DND-41 (cell line): ENCODE measurements around the gene TRMT13.
"Not testable (repeated sequence)": the region's sequence is repeated elsewhere in the genome, so short reads cannot be mapped to it uniquely, and the experiment has no call there.

Source experiments
- ATAC-seq: fragments of 200-7000 bp; cut with Tn5 transposase; 3 replicates; pipeline ENCODE4 v1.9.1; 2021; ENCODE audit warnings: low read depth; ENCODE audit not compliant: insufficient read depth
- DNase-seq: peaks from one replicate; pipeline ENCODE4 v3.0.0-alpha.2; 2020
- H2AFZ ChIP-seq: 2 replicates; pipeline ENCODE4 v1.6.0; 2012; ENCODE audit warnings: low read depth, low read length
- H3K27ac ChIP-seq: 2 replicates; pipeline ENCODE4 v1.5.1; 2012; ENCODE audit warnings: low read length, inconsistent platforms
- H3K27me3 ChIP-seq: fragments of 200-600 bp; sonication (generic); 2 replicates; pipeline ENCODE4 v1.6.0; 2012; ENCODE audit warnings: low read length, mild to moderate bottlenecking, inconsistent platforms; ENCODE audit not compliant: insufficient read depth, poor library complexity
- H3K36me3 ChIP-seq: 2 replicates; pipeline ENCODE4 v1.5.1; 2012; ENCODE audit warnings: low read length, inconsistent platforms; ENCODE audit not compliant: insufficient read depth
- H3K4me1 ChIP-seq: 2 replicates; pipeline ENCODE4 v1.5.1; 2012; ENCODE audit warnings: mild to moderate bottlenecking, low read length; ENCODE audit not compliant: insufficient read depth
- H3K4me2 ChIP-seq: 2 replicates; pipeline ENCODE4 v1.6.0; 2012; ENCODE audit warnings: mild to moderate bottlenecking, moderate library complexity, low read length, inconsistent platforms; ENCODE audit not compliant: insufficient read depth
- H3K4me3 ChIP-seq, 2 experiments: fragments of 200-600 bp in 1 of 2; shearing (Covaris generic) in 1 of 2; 2 replicates each; pipeline ENCODE4 v1.5.1; 2012 to 2016; ENCODE audit warnings: inconsistent platforms in 2 of 2, low read length in 2 of 2, mild to moderate bottlenecking in 2 of 2, low read depth in 1 of 2, moderate library complexity in 1 of 2
- H3K79me2 ChIP-seq: 2 replicates; pipeline ENCODE4 v1.6.0; 2012; ENCODE audit warnings: low read length, inconsistent platforms; ENCODE audit not compliant: insufficient read depth
- H3K9ac ChIP-seq: 2 replicates; pipeline ENCODE4 v1.6.0; 2012; ENCODE audit warnings: low read depth, mild to moderate bottlenecking, inconsistent platforms, low read length, moderate library complexity
- H3K9me3 ChIP-seq: 2 replicates; pipeline ENCODE4 v1.5.1; 2012; ENCODE audit warnings: low read length, moderate library complexity, mild to moderate bottlenecking, inconsistent platforms; ENCODE audit not compliant: insufficient read depth, severe bottlenecking
- H4K20me1 ChIP-seq: 2 replicates; pipeline ENCODE4 v1.6.0; 2012; ENCODE audit warnings: low read length; ENCODE audit not compliant: insufficient read depth
- EZH2 ChIP-seq: IDR thresholded peaks from 3 replicates; pipeline ENCODE4 v1.6.1; 2012; ENCODE audit warnings: borderline replicate concordance, low read depth, mild to moderate bottlenecking, moderate library complexity, low read length, inconsistent platforms; ENCODE audit not compliant: severe bottlenecking
- TF ChIP-seq, protein P1 (sequence below): IDR thresholded peaks from 2 replicates; pipeline ENCODE4 v1.5.1; 2012; ENCODE audit warnings: borderline replicate concordance, low read length, moderate library complexity, mild to moderate bottlenecking; ENCODE audit not compliant: poor library complexity, severe bottlenecking; ENCODE audit errors: extremely low read depth

TRMT13 gene

DNA sequence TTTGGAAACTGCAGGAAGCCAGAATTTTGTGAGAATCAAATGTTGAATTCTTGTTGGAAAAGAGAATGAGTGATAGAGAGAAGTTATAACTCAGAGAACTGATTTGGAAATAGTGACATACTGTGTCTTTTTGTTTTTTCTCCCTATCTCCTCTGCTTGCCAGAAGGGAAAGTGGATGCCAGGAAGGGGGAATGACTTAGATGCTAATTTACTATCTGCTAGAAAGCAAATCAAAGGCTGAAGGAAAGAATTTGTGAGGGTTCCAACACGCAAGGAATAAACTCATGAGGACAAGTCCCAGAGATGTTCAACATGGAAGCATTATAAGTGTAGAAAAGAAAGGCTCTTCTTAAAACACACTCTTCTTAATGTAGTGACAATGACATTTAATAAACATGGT is 65.6 kb downstream of the TRMT13 start:
- no peaks in the 10 kb centered on the region for H3K4me1 ChIP-seq
- no peak overlapping the region for H3K27ac ChIP-seq
- H2AFZ ChIP-seq, result no peak overlapping the region
- H4K20me1 ChIP-seq, result no peaks in the 10 kb centered on the region
- no peak overlapping the region for H3K4me3 ChIP-seq
- no peaks in the 10 kb centered on the region for H3K9me3 ChIP-seq
- no peak for TF ChIP-seq EZH2
- TF ChIP-seq, protein P1, sequence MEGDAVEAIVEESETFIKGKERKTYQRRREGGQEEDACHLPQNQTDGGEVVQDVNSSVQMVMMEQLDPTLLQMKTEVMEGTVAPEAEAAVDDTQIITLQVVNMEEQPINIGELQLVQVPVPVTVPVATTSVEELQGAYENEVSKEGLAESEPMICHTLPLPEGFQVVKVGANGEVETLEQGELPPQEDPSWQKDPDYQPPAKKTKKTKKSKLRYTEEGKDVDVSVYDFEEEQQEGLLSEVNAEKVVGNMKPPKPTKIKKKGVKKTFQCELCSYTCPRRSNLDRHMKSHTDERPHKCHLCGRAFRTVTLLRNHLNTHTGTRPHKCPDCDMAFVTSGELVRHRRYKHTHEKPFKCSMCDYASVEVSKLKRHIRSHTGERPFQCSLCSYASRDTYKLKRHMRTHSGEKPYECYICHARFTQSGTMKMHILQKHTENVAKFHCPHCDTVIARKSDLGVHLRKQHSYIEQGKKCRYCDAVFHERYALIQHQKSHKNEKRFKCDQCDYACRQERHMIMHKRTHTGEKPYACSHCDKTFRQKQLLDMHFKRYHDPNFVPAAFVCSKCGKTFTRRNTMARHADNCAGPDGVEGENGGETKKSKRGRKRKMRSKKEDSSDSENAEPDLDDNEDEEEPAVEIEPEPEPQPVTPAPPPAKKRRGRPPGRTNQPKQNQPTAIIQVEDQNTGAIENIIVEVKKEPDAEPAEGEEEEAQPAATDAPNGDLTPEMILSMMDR, result no peak
- H3K36me3 ChIP-seq, result peaks cover 51% of the 10 kb centered on the region
- no peak overlapping the region for H3K4me2 ChIP-seq
- ATAC-seq, result no peak
- H3K27me3 ChIP-seq, result no peaks in the 10 kb centered on the region
- H3K9ac ChIP-seq, result no peak overlapping the region
- no peak for DNase-seq
- H3K79me2 ChIP-seq, result no peaks in the 10 kb centered on the region

- H3K4me1 ChIP-seq, H2AFZ ChIP-seq, H3K4me2 ChIP-seq, H3K27ac ChIP-seq, H3K9me3 ChIP-seq, H4K20me1 ChIP-seq, DNase-seq, H3K27me3 ChIP-seq, H3K4me3 ChIP-seq, H3K79me2 ChIP-seq, H3K9ac ChIP-seq, ATAC-seq: not testable (repeated sequence)
- H3K36me3 ChIP-seq, result peaks cover 51% of the 10 kb centered on the region
Observed at GRCh38 chr1:100200060-100200459, 67.1 kb downstream of the TRMT13 start.
